Measurements from ENCODE around the gene TENM3.

The TENM3 gene

GRCh38 chr4:182276210-182277109, 33.3 kb downstream of the TENM3 start (continued):
- TF ChIP-seq KLF10 (tag by site-specific recombination; IDR thresholded peaks at IDR 0.05), result 0 out of 2 replicates have a peak, but pooled peaks have one; percentile 44
- TF ChIP-seq ZNF701 (tag by site-specific recombination; IDR thresholded peaks at IDR 0.05), result no peak
- no peak for TF ChIP-seq ZNF580 (tag by site-specific recombination; IDR thresholded peaks at IDR 0.05)
- no peak for TF ChIP-seq ZNF558 (tag by site-specific recombination; IDR thresholded peaks at IDR 0.05)
- no peak for TF ChIP-seq ZNF221 (tag by site-specific recombination; IDR thresholded peaks at IDR 0.05; ENCODE audit: borderline replicate concordance)
- no peak for TF ChIP-seq WT1 (tag by site-specific recombination; IDR thresholded peaks at IDR 0.05)
- no peak for TF ChIP-seq ZNF10 (tag by site-specific recombination; IDR thresholded peaks at IDR 0.05)
- TF ChIP-seq SP3 (tag by site-specific recombination; IDR thresholded peaks at IDR 0.05), result no peak
- no peak for TF ChIP-seq ZNF658 (tag by site-specific recombination; IDR thresholded peaks at IDR 0.05)
- no peak for TF ChIP-seq ZNF37A (tag by site-specific recombination; IDR thresholded peaks at IDR 0.05)
- TF ChIP-seq, protein P1, sequence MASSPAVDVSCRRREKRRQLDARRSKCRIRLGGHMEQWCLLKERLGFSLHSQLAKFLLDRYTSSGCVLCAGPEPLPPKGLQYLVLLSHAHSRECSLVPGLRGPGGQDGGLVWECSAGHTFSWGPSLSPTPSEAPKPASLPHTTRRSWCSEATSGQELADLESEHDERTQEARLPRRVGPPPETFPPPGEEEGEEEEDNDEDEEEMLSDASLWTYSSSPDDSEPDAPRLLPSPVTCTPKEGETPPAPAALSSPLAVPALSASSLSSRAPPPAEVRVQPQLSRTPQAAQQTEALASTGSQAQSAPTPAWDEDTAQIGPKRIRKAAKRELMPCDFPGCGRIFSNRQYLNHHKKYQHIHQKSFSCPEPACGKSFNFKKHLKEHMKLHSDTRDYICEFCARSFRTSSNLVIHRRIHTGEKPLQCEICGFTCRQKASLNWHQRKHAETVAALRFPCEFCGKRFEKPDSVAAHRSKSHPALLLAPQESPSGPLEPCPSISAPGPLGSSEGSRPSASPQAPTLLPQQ (tag by site-specific recombination; IDR thresholded peaks at IDR 0.05), result peak; percentile 45; the same call in 1 of the 2 replicates
- TF ChIP-seq ZNF23 (tag by site-specific recombination; IDR thresholded peaks at IDR 0.05; ENCODE audit: borderline replicate concordance), result no peak
- TF ChIP-seq ZNF585B (tag by site-specific recombination; IDR thresholded peaks at IDR 0.05), result no peak
- no peak for TF ChIP-seq ZSCAN4 (tag by site-specific recombination; IDR thresholded peaks at IDR 0.05)
- no peak for TF ChIP-seq REPIN1 (tag by site-specific recombination; IDR thresholded peaks at IDR 0.05; ENCODE audit: low read depth)
- TF ChIP-seq, protein P2, sequence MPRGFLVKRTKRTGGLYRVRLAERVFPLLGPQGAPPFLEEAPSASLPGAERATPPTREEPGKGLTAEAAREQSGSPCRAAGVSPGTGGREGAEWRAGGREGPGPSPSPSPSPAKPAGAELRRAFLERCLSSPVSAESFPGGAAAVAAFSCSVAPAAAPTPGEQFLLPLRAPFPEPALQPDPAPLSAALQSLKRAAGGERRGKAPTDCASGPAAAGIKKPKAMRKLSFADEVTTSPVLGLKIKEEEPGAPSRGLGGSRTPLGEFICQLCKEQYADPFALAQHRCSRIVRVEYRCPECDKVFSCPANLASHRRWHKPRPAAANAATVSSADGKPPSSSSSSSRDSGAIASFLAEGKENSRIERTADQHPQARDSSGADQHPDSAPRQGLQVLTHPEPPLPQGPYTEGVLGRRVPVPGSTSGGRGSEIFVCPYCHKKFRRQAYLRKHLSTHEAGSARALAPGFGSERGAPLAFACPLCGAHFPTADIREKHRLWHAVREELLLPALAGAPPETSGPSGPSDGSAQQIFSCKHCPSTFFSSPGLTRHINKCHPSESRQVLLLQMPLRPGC (tag by site-specific recombination; IDR thresholded peaks at IDR 0.05), result no peak
- TF ChIP-seq ZNF560 (tag by site-specific recombination; IDR thresholded peaks at IDR 0.05; ENCODE audit: borderline replicate concordance), result no peak
- TF ChIP-seq GFI1B (tag by site-specific recombination; IDR thresholded peaks at IDR 0.05), result no peak
- no peak for TF ChIP-seq ZNF19 (tag by site-specific recombination; IDR thresholded peaks at IDR 0.05; ENCODE audit: low read depth)
- no peak for TF ChIP-seq ZNF654 (tag by site-specific recombination; IDR thresholded peaks at IDR 0.05; ENCODE audit: low read depth)
- TF ChIP-seq ZNF341 (tag by site-specific recombination; IDR thresholded peaks at IDR 0.05; ENCODE audit: low read depth), result no peak
- TF ChIP-seq ATF2 (tag by site-specific recombination; IDR thresholded peaks at IDR 0.05; ENCODE audit: low read depth), result peak; percentile 80
- no peak for TF ChIP-seq ZNF544 (tag by site-specific recombination; IDR thresholded peaks at IDR 0.05)
- no peak for TF ChIP-seq RBAK (tag by site-specific recombination; IDR thresholded peaks at IDR 0.05)
- no peak for TF ChIP-seq ZNF449 (tag by site-specific recombination; IDR thresholded peaks at IDR 0.05)
- TF ChIP-seq, protein P3, sequence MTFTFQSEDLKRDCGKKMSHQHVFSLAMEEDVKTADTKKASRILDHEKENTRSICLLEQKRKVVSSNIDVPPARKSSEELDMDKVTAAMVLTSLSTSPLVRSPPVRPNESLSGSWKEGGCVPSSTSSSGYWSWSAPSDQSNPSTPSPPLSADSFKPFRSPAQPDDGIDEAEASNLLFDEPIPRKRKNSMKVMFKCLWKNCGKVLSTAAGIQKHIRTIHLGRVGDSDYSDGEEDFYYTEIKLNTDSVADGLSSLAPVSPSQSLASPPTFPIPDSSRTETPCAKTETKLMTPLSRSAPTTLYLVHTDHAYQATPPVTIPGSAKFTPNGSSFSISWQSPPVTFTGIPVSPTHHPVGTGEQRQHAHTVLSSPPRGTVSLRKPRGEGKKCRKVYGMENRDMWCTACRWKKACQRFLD (tag by site-specific recombination; IDR thresholded peaks at IDR 0.05), result no peak
- no peak; the same call in 1 of the 2 replicates for TF ChIP-seq ZFP69B (tag by site-specific recombination; IDR thresholded peaks at IDR 0.05)
- TF ChIP-seq ZSCAN5A (tag by site-specific recombination; IDR thresholded peaks at IDR 0.05), result no peak
- TF ChIP-seq ZNF76 (tag by site-specific recombination; IDR thresholded peaks at IDR 0.05; ENCODE audit: borderline replicate concordance, low read depth), result no peak
